Activated CD8-positive, alpha-beta T cell treated with anti-CD3 and anti-CD28 coated beads for 36 hours (primary cell): ENCODE data around the gene RUNX1. TPM values are rescaled to one million over a fixed set of nuclear protein-coding genes. Genes with fewer than 3 reads are reported as not detected.

Experiments used
- ATAC-seq: fragments of 200-7000 bp; cut with Tn5 transposase; one replicate; pipeline ENCODE4 v1.10.0; 2021; ENCODE audit warnings: mild to moderate bottlenecking, moderate library complexity
- CTCF ChIA-PET: fragments of 350-600 bp; sonication (Branson Sonifier 250); formaldehyde crosslinking; loops from one replicate; lab custom pipeline; 2021; ENCODE audit warnings: antibody characterized with exemption; lab: Charles Lee
- POLR2A ChIA-PET: fragments of 350-600 bp; sonication (Branson Sonifier 250); formaldehyde crosslinking; loops from one replicate; lab custom pipeline; 2021; ENCODE audit warnings: antibody characterized with exemption; lab: Charles Lee
- DNase-seq: peaks from one replicate; pipeline ENCODE4 v3.0.0-alpha.2; 2020
- H3K27ac Mint-ChIP-seq: one replicate; pipeline ENCODE4 v1.8.0; 2021; ENCODE audit warnings: mild to moderate bottlenecking, mixed read lengths
- H3K27me3 Mint-ChIP-seq: one replicate; pipeline ENCODE4 v1.8.0; 2021; ENCODE audit warnings: mixed read lengths
- H3K36me3 Mint-ChIP-seq: one replicate; pipeline ENCODE4 v1.8.0; 2021; ENCODE audit warnings: low read depth, mixed read lengths
- H3K4me1 Mint-ChIP-seq: one replicate; pipeline ENCODE4 v1.8.0; 2021; ENCODE audit warnings: low read depth, mixed read lengths
- H3K4me3 Mint-ChIP-seq: one replicate; pipeline ENCODE4 v1.8.0; 2021; ENCODE audit warnings: mild to moderate bottlenecking, moderate library complexity, mixed read lengths
- H3K9me3 Mint-ChIP-seq: one replicate; pipeline ENCODE4 v1.8.0; 2021; ENCODE audit warnings: mixed read lengths
- CTCF ChIP-seq: fragments of 200-600 bp; IDR thresholded peaks from one replicate; pipeline ENCODE4 v1.8.0; 2022; ENCODE audit warnings: antibody characterized with exemption, mild to moderate bottlenecking
- intact Hi-C: fragments of 100-400 bp; cut with micrococcal nuclease; formaldehyde crosslinking; loops from one replicate; pipeline ENCODE4 v1.10.0; 2022
- total RNA-seq, 2 experiments: library from RNA; stranded (reverse); gene quantifications; one replicate each; pipeline ENCODE4 v1.2.3, GENCODE V29; 2021

The RUNX1 gene
- total RNA-seq, 2 experiments from 2014 or later, result 18.7 to 19.0 TPM

- ChIA-PET POLR2A (no interaction called here), CTCF (no interaction called here)
- Mint-ChIP-seq H3K4me1 (peaks cover 95% of the 10 kb centered on the region), H3K27ac (peak overlapping the region; percentile 95), H3K9me3 (no peaks in the 10 kb centered on the region), H3K27me3 (no peaks in the 10 kb centered on the region), H3K4me3 (no peak overlapping the region), H3K36me3 (peaks cover 5% of the 10 kb centered on the region)
- no peak for DNase-seq
- intact Hi-C loops, result loop anchor here (5.0 kb wide), 1 partner anchor 103 kb away; the partner anchor contains the start of gene RUNX1
- ATAC-seq, result no peak
- TF ChIP-seq CTCF, result no peak
Measured at GRCh38 chr21:34944015-34944755, 104.9 kb downstream of the RUNX1 start.

- intact Hi-C loops, result loop anchor here (5.0 kb wide), 1 partner anchor 104 kb away; the partner anchor contains the start of gene RUNX1
- Mint-ChIP-seq H3K27me3 (no peaks in the 10 kb centered on the region), H3K4me1 (peaks cover 96% of the 10 kb centered on the region), H3K9me3 (no peaks in the 10 kb centered on the region), H3K4me3 (peak overlapping the region; percentile 16), H3K27ac (peak overlapping the region; percentile 95), H3K36me3 (peaks cover 5% of the 10 kb centered on the region)
- ATAC-seq (peak; percentile 18), DNase-seq (no peak)
- CTCF ChIA-PET, result interaction anchor here (1.5 to 1.7 kb wide), 2 partner anchors 9 to 53 kb away, joined by 4 to 6 read pairs; no protein-coding TSS in a partner anchor
- POLR2A ChIA-PET, result interaction anchor here (0.6 to 1.8 kb wide), 10 partner anchors 9 to 247 kb away, joined by 3 to 6 read pairs (median 4); no protein-coding TSS in a partner anchor
- TF ChIP-seq CTCF, result no peak
Measured at GRCh38 chr21:34942911-34943310, 106.2 kb downstream of the RUNX1 start.

GRCh38 chr21:34941162-34941561 is 107.9 kb downstream of the RUNX1 start:
- H3K27ac Mint-ChIP-seq, result peak overlapping the region; percentile 21
- H3K4me3 Mint-ChIP-seq, result no peak overlapping the region
- no peaks in the 10 kb centered on the region for H3K9me3 Mint-ChIP-seq
- no peak for DNase-seq
- intact Hi-C loops, result loop anchor here (5.0 kb wide), 1 partner anchor 106 kb away; the partner anchor contains the start of gene RUNX1
- H3K27me3 Mint-ChIP-seq, result no peaks in the 10 kb centered on the region
- H3K36me3 Mint-ChIP-seq, result peaks cover 3% of the 10 kb centered on the region
- no peak for TF ChIP-seq CTCF
- CTCF ChIA-PET, result interaction anchor here (1.1 to 1.4 kb wide), 2 partner anchors 45 to 49 kb away, joined by 3 read pairs; no protein-coding TSS in a partner anchor
- ATAC-seq, result no peak
- peaks cover 92% of the 10 kb centered on the region for H3K4me1 Mint-ChIP-seq
- POLR2A ChIA-PET, result interaction anchor here (1.4 kb wide), 1 partner anchor 54 kb away, joined by 7 read pairs; no protein-coding TSS in a partner anchor

GRCh38 chr21:34939673-34940331 is 109.3 kb downstream of the RUNX1 start:
- peak overlapping the region; percentile 40 for H3K27ac Mint-ChIP-seq
- intact Hi-C loops, result loop anchor here (5.0 kb wide), 1 partner anchor 107 kb away; the partner anchor contains the start of gene RUNX1
- no peaks in the 10 kb centered on the region for H3K27me3 Mint-ChIP-seq
- POLR2A ChIA-PET, result interaction anchor here (1.1 to 1.3 kb wide), 3 partner anchors 17 to 50 kb away, joined by 3 to 4 read pairs (median 3); no protein-coding TSS in a partner anchor
- H3K36me3 Mint-ChIP-seq, result no peaks in the 10 kb centered on the region
- DNase-seq (no peak), ATAC-seq (no peak)
- H3K4me1 Mint-ChIP-seq, result peaks cover 91% of the 10 kb centered on the region
- CTCF ChIA-PET, result interaction anchor here (0.9 kb wide), 1 partner anchor 28 kb away, joined by 3 read pairs; no protein-coding TSS in a partner anchor
- H3K9me3 Mint-ChIP-seq, result no peaks in the 10 kb centered on the region
- H3K4me3 Mint-ChIP-seq, result no peak overlapping the region
- no peak for TF ChIP-seq CTCF
